GM20431 (cell line): Measurements from ENCODE around the gene DISP2.

ENCODE experiments used
- in situ Hi-C: fragments of 300-500 bp; cut with MseI, MboI; formaldehyde crosslinking; loops from one replicate; pipeline ENCODE4 v1.15.0; 2020; ENCODE audit warnings: low sequenced_read_pairs; ENCODE audit not compliant: unreplicated experiment

DISP2 gene

GRCh38 chr15:40379853-40380252 lies 21.8 kb downstream of the DISP2 start:
- in situ Hi-C loops: no loop called here

- in situ Hi-C loops: no loop called here
Observed at GRCh38 chr15:40380636-40381035, 22.6 kb downstream of the DISP2 start.

GRCh38 chr15:40381818-40382529 lies 24.0 kb downstream of the DISP2 start:
- in situ Hi-C loops: no loop called here

GRCh38 chr15:40382580-40383456 lies 24.8 kb downstream of the DISP2 start, which contains the start of gene KNSTRN:
Gene KNSTRN, plus strand, starts transcription at chr15:40382721. Its CDS starts 115 bp downstream, at chr15:40382836.
- in situ Hi-C loops: no loop called here

- in situ Hi-C loops: no loop called here
Observed at GRCh38 chr15:40386480-40386879, 28.5 kb downstream of the DISP2 start.

GRCh38 chr15:40388941-40389823 lies 31.2 kb downstream of the DISP2 start:
- in situ Hi-C loops: no loop called here

- in situ Hi-C loops: no loop called here
Observed at GRCh38 chr15:40389824-40390595, 32.0 kb downstream of the DISP2 start.

- in situ Hi-C loops: no loop called here
Observed at GRCh38 chr15:40392986-40393948, 35.2 kb downstream of the DISP2 start.

GRCh38 chr15:40397688-40398412 lies 39.8 kb downstream of the DISP2 start:
- in situ Hi-C loops: no loop called here

GRCh38 chr15:40398413-40398873 lies 40.4 kb downstream of the DISP2 start:
- in situ Hi-C loops: no loop called here

GRCh38 chr15:40399370-40399769 lies 41.4 kb downstream of the DISP2 start:
- in situ Hi-C loops: no loop called here

- in situ Hi-C loops: no loop called here
Observed at GRCh38 chr15:40405501-40406381, 47.7 kb downstream of the DISP2 start, which contains the start of gene IVD. Gene IVD, plus strand, starts transcription at chr15:40405795. Its CDS starts 33 bp downstream, at chr15:40405828.

GRCh38 chr15:40407330-40407990 lies 49.4 kb downstream of the DISP2 start:
- in situ Hi-C loops: no loop called here

- in situ Hi-C loops: no loop called here
Observed at GRCh38 chr15:40409366-40409765, 51.3 kb downstream of the DISP2 start.

- in situ Hi-C loops: no loop called here
Observed at GRCh38 chr15:40410476-40410875, 52.5 kb downstream of the DISP2 start.

- in situ Hi-C loops: no loop called here
Observed at GRCh38 chr15:40412095-40412759, 54.2 kb downstream of the DISP2 start.
